Medulla oblongata (tissue), 1 donor: ENCODE results near the gene GRK4.
"Not testable (repeated sequence)": the region's sequence is repeated elsewhere in the genome, so short reads cannot be mapped to it uniquely, and the experiment has no call there.

ENCODE experiments used
- DNase-seq: peaks from one replicate; pipeline ENCODE4 v3.0.0-alpha.2; 2015; ENCODE audit errors: extremely low spot score

The GRK4 gene

GRCh38 chr4:3039706-3040366 is 76.5 kb downstream of the GRK4 start:
- no peak for DNase-seq

GRCh38 chr4:3040452-3041191 is 77.3 kb downstream of the GRK4 start:
- no peak for DNase-seq

DNA sequence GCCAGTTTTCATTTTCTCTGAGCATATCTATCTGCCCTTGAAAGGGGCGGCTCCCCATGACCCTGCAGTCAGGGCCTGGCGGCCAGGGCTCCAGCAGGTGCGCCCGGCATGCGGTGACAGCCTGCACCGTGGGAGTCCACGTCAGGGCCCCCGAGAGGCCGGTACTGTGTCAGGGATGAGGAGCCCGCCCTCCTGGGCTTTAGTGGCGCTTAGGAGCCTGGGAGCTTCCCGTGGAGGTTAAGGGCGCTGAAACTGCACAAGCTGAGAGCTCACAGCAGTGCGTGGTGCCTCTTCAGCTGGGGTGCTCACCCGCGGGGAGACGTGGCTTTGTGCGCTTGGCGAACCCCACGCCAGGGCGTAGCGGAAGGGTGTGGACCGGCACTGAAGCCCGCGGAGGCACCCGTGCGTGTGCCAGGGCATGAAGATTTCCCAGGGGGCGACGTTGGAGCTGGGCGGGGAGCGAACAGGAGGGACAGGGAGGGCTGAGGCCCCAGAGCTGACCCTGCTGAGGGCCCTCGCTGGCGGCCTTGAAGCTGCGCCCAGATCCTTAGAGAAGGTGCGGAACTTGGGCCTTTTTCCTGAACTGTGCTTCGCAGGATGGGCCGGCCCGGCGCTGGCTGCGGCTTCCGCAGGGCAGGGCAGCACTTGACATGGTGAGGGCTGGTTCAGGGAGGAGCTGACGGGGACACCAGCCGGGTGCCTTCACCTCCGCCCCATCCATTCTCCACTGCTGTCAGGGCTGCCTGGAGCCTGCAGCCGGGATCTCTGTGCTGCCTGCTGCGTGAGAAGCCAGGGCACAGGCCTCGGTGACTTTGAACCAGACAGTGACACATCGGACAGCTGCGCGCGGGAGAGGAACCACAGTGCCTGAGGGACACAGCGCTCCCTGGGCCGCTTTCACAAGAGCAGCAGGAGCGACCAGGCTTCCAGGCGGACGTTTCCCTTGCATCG is 78.1 kb downstream of the GRK4 start:
- peak; percentile 23 for DNase-seq

DNA sequence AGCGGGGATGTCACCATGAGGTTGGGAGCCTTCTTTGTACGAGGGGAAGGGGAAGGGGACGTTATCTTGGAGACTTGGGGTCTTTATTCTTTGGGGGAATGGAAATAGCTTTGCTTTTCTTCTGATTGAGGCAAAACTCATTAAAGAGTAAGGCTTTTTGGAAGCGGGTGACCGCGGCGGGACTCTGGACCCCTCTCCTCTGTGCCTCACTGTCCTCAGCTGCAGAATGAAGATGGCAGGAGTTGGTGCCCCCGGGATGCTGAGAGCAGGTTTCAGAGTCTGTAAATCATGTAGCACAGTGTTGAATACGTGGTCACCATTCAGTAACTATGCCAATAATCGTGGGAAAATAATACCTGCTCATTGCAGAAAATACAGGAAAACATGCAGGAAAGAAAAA is 78.9 kb downstream of the GRK4 start:
- DNase-seq, result no peak

DNA sequence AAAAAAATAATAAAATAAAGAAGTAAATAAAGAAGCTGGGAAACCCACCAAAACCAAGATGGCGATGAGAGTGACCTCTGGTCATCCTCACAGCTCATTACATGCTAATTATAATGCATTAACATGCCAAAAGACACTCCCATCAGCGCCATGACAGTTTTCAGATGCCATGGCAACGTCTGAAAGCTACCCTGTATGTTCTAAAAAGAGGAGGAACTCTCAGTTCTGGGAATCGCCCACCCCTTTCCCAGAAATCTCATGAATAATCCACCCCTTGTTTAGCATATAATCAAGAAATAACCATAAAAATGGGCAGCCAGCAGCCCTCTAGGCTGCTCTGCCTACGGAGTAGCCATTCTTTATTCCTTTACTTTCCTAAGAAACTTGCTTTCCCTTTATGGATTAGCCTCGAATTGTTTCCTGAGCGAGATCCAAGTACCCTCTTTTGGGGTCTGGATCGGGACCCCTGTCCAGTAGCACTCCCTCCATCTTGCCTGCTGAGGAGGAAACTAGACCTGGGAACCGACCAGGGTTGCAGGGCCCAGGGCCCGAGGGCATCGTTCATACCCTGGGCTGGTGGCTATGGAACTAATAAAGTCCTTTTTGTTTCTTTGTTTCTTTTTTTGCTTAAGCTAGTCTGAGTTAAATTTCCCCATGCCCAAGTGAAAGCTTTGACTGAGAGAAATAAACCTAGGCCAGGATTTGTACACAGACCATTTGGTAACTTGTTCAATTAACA is 80.1 kb downstream of the GRK4 start:
- no peak for DNase-seq

DNA sequence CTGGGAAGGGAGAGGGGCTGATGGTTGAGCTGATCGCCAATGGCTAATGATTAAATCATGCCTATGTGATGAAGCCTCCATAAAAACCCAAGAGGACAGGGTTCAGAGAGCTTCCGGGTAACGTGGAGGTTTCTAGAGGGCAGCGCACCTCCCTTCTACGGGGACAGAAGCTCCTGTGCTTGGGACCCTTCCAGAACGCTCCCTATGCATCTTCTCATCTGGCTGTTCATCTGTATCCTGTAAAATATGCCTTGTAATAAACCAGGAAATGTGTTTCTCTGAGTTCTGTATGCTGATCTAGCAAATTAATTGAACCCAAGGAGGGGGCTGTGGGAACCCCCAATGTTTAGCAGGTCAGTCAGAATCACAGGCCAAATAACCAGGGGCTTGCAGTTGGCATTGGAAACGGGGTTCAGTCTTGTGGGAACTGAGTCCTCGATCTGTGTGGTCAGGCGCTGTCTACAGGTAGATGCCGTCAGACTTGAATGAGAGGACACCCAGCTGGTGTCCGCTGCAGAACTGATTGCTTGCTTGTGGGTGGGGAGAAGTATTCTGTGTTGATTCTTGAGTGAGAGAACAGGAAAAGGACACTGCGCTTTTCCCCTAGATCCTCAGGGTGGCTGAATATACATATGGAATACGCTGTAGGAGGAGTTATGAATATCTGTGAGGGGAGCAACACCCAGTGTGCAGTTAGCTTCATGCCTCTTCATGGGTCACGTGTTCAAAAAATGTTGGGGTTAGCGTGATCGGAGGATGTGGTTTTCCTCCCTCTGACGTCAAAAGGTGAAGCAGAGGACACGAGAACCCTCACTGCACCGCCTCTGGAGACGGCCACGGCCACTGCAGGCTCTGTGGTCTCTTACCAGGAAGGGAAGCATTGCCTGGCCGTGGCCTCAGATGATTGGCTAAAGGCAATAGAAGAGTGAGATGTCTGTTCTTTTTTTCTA is 81.8 kb downstream of the GRK4 start:
- DNase-seq, result peak; percentile 55

DNA sequence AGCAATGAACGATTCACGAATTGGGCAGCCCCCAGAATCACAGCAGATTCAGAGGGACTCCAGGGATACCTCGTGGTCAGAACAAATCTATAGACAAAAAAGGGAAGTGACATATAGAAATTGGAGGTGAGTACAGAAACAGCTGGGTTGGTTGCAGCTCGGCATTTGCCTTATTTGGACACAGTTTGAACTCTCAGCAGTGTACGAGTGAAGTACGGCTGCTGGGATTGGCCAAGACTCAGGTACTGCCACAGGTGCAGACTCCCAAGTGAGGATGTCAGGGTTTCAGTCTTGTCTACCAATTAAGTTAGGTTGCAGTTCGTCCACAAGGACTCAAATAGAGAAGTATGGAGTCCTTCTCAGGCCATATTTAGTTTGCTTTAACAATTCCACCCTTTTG is 82.8 kb downstream of the GRK4 start:
- DNase-seq, result no peak

DNA sequence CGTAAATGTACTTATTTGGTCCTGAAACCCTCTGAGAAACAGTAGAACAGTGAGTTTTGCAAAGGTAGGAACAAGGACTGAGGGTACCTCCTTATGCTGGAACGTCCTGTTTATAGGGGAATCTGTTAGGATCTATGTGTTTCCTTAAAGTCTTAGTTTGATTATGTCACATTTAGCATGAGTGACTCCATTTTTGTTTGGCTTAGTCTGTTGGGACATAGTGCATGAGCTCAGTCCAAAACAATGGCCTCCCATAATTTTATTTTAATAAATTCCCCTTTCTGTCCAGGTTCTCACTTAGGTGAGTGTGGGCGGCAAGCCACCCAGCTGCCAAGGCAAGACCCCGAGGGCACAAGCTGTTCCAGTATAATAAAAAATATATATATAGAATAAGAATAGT is 83.3 kb downstream of the GRK4 start:
- DNase-seq, result no peak

- DNase-seq, result peak; percentile 77
Measured at GRCh38 chr4:3047464-3048286, 84.3 kb downstream of the GRK4 start.

GRCh38 chr4:3051141-3051897 is 87.9 kb downstream of the GRK4 start:
- DNase-seq, result not testable (repeated sequence)

- DNase-seq, result no peak
Measured at GRCh38 chr4:3054169-3054759, 90.9 kb downstream of the GRK4 start.

- DNase-seq, result no peak
Measured at GRCh38 chr4:3059943-3060342, 96.6 kb downstream of the GRK4 start.

- DNase-seq, result no peak
Measured at GRCh38 chr4:3060946-3061345, 97.6 kb downstream of the GRK4 start.

- no peak for DNase-seq
Measured at GRCh38 chr4:3062471-3062870, 99.1 kb downstream of the GRK4 start.

DNA sequence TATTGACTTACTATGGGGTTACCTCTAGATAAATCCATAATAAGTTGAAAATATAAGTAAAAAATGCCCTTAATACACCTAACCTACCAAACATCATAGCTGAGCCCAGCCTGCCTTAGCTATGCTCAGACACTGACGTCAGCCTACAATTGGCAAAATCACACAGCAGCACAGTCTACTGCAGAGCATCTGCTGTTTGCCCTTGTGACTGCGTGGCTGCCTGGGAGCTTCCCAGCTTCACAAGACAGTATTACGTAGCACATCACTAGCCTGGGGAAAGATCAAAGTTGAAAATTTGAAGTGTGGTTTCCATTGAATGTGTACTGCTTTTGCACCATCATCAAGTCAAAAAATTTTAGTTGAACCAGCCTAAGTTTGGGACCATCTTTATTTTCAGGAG is 102.2 kb downstream of the GRK4 start:
- DNase-seq, result no peak

DNA sequence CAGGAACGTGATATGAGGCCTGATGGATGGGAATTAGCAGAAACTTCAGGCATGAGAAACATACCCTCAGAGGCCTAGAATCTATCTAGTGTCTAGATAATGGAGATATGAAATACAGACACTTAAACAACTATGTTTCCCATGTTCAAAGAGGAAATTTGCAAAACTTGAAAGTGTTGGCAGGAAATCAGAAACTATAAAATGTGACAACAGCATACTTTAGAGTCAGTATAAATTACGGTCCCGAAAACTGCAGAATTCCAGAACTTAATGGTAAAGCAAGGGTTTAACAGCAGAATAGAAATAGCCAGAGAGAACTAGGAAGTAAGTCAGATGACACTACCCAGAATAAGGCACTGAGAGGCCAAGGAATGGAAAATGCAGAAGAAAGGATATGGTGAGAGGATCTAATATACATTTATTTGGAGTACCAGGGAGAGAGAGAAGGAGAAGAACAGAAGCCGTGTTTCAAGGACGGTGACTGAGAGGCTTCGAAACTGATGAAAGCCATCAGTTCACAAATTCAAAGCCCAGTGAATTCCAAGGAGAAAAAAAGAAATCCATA is 103.5 kb downstream of the GRK4 start:
- peak; percentile 38 for DNase-seq

DNA sequence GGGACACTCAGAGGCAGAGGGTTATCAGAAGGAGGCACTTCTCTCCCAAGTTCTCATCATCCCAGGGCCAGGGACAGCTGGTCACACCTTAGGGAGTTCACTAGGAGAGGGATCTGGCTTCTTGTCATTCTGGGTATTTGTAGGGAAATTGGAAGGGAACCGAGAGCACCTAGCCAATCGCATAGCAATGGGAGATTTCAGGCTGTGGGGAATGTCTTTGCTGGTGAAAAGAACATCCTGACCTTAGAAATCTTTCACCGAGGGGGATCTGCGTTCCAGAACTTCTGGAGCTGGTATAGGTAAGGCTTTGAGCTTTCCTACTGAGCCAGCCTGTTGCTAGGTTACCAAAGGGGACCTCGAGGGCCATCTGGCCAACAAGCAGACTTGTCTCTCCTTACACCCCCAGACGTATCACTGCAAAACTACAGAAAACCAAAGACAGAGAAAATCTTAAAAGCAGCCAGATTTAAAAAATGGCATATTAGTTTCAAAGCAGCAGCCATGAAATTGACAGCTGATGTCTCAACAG is 104.2 kb downstream of the GRK4 start:
- DNase-seq, result no peak

DNA sequence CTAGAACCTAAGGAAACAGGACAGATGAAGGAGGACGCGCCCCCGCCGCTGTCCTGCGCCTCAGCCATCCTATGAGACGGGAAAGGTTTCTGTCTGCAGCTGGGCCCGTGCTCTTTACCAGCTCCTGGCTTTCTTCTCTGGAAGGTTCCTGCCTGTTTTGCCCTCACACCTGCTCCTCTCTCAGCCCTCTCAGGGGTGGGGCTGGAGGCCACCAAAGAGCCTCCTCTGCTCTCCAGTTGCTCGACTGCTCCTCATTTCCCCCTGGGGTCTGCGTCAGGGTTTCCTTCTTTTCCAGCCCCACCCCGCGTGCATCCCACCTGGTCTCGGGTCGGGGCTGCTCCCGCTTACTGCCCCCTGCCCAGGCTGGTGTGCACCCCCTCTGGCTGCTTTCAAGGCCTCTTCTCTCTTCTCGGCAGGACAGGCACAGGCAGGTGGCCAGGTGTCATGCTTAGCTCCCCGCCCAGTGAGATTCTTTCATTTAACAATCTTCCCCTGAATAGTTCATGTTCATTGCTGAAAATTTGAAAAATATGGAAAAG is 106.4 kb downstream of the GRK4 start:
- no peak for DNase-seq
